Measurements from ENCODE around the gene SMIM27. TPM values are rescaled to one million over a fixed set of nuclear protein-coding genes. Genes with fewer than 3 reads are reported as not detected.

Gene SMIM27
- total and polyA plus RNA-seq, 9 of the 15 experiments (the other 6 are each of a cell fraction or from before 2014, with no cell fraction given) = 2.9 to 16.1 (median 7.9) TPM

DNA sequence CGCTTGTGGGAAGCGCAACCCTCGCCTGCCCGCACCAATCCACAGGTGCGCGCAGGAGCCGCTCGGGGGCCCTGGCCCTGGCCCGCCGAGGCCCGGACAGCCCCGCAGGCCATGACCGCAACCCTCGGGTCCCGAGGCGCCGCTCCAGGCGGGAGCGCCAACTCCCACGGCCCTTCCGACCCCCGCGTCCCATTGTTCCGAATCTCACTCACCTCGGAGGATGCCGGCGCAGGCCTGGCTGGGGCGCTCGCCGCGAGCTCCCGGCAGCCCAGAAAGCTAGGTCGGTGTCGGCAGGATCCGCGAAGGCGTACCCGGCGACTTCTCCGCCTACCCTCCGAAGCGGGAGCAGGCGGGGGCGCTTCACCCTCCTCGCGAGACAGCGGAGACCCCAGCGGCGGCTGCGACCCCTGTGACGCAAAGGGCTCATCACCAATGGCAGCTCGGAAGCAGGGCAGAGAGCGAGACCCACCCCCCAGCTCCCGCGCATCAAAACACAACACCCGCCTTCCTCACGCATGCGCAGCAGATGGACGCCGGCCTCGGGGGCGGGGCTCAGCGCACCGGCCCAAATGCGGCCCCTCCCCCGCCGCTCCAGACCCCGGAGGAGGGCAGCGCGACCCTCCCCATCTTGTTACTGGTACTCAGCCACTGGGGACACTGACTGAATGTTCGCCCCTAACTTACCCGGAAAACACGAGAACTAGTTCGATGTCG, 1.4 kb upstream of the SMIM27 start:
- H4K20me1 ChIP-seq (replicated peaks; ENCODE audit: control insufficient read depth, insufficient read depth, low read length) = peaks cover 8% of the 10 kb centered on the region; the same call in 1 of the 2 replicates
- DNase-seq (ENCODE audit: extremely low read depth in 1 of 4, low spot score in 3 of 4) (peak; percentile 86 to 93 (median 88)), FAIRE-seq (no peak), ATAC-seq (peak; percentile 78)
- ChIA-PET CTCF (ENCODE audit: low intra/inter-chr PET ratio) (no interaction called here), POLR2A (interaction anchor here (0.6 to 1.0 kb wide), 5 partner anchors 8 to 48 kb away, joined by 3 to 5 read pairs (median 3); no protein-coding TSS in a partner anchor)
- no peaks in the 10 kb centered on the region for H3K27me3 ChIP-seq (ENCODE audit: control insufficient read depth in 2 of 2, insufficient read depth in 2 of 2, low read length in 2 of 2)
- BruUV-seq (replicated peaks) = no TSS peak
- intact Hi-C loops (cut with micrococcal nuclease) (no loop called here), in situ Hi-C loops (cut with MboI) (loop anchor here (25.0 kb wide), 1 partner anchor 687 kb away; the partner anchor contains the start of gene SPINK4)
- peaks cover 13 to 14% of the 10 kb centered on the region in 2 experiments; a peak in 4 of 5 replicates for H3K4me1 ChIP-seq (replicated peaks in 1 of 2; ENCODE audit: control insufficient read depth in 2 of 2, insufficient read depth in 2 of 2, low read length in 2 of 2)
- H3K79me2 ChIP-seq (ENCODE audit: control insufficient read depth, insufficient read depth, low read length) = peaks cover 85% of the 10 kb centered on the region
- no peaks in the 10 kb centered on the region for H3K9me3 ChIP-seq (replicated peaks; ENCODE audit: control insufficient read depth, insufficient read depth, low read depth, low read length)
- H3K36me3 ChIP-seq (ENCODE audit: control insufficient read depth, insufficient read depth, low read length) = peaks cover 16% of the 10 kb centered on the region; the same call in 2 of the 3 replicates
- peak overlapping the region; percentile 96 for H3K4me2 ChIP-seq (ENCODE audit: insufficient read depth, low read length)
- peak overlapping the region; percentile 84 for H2AFZ ChIP-seq (ENCODE audit: low read depth, low read length)
- WGBS (ENCODE audit: insufficient coverage, low coverage, missing lambda C conversion rate) = under 1% methylated on average over 50 of the region's 75 CpGs
- peak overlapping the region; percentile 73 for H3K4me3 ChIP-seq
- peak overlapping the region; percentile 97 for H3K27ac ChIP-seq (ENCODE audit: extremely low read depth, low read depth, low read length)
- H3K9me1 ChIP-seq (ENCODE audit: control insufficient read depth, insufficient read depth, low read length) = no peaks in the 10 kb centered on the region
- H3K9ac ChIP-seq (ENCODE audit: insufficient read depth in 1 of 2, low read depth in 2 of 2, low read length in 2 of 2) = peak overlapping the region; percentile 86 to 95
- TF ChIP-seq RBM22 (IDR thresholded peaks at IDR 0.05; ENCODE audit: low read depth, low read length, poor library complexity, severe bottlenecking) (no peak), COPS2 (conservative IDR thresholded peaks at IDR 0.05) (no peak), DMBX1 (CRISPR knock-in tag; IDR thresholded peaks at IDR 0.05; ENCODE audit: borderline replicate concordance) (no peak), MTF1 (CRISPR knock-in tag; IDR thresholded peaks at IDR 0.05; ENCODE audit: borderline replicate concordance) (no peak), ZKSCAN8 (CRISPR knock-in tag; IDR thresholded peaks at IDR 0.05) (no peak), CHD2 (IDR thresholded peaks at IDR 0.05; ENCODE audit: low read depth, low read length) (peak; percentile 86), TRIM24 (IDR thresholded peaks at IDR 0.05) (no peak), NCOR1 (IDR thresholded peaks at IDR 0.05) (no peak), ILF3 (IDR thresholded peaks at IDR 0.05; ENCODE audit: borderline replicate concordance) (no peak), HDAC2 (IDR thresholded peaks at IDR 0.05) (no peak), ZNF644 (tag; IDR thresholded peaks at IDR 0.05; ENCODE audit: low read depth) (no peak), ZFP36 (IDR thresholded peaks at IDR 0.05; ENCODE audit: low read depth, low read length, partially characterized antibody) (no peak), TAF9B (IDR thresholded peaks at IDR 0.05; ENCODE audit: partially characterized antibody) (no peak)
- TF ChIP-seq, protein P1, sequence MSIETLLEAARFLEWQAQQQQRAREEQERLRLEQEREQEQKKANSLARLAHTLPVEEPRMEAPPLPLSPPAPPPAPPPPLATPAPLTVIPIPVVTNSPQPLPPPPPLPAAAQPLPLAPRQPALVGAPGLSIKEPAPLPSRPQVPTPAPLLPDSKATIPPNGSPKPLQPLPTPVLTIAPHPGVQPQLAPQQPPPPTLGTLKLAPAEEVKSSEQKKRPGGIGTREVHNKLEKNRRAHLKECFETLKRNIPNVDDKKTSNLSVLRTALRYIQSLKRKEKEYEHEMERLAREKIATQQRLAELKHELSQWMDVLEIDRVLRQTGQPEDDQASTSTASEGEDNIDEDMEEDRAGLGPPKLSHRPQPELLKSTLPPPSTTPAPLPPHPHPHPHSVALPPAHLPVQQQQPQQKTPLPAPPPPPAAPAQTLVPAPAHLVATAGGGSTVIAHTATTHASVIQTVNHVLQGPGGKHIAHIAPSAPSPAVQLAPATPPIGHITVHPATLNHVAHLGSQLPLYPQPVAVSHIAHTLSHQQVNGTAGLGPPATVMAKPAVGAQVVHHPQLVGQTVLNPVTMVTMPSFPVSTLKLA (conservative IDR thresholded peaks at IDR 0.05) = peak; percentile 40 to 52; a peak in 3 of 4 replicates
- TF ChIP-seq, protein P2, sequence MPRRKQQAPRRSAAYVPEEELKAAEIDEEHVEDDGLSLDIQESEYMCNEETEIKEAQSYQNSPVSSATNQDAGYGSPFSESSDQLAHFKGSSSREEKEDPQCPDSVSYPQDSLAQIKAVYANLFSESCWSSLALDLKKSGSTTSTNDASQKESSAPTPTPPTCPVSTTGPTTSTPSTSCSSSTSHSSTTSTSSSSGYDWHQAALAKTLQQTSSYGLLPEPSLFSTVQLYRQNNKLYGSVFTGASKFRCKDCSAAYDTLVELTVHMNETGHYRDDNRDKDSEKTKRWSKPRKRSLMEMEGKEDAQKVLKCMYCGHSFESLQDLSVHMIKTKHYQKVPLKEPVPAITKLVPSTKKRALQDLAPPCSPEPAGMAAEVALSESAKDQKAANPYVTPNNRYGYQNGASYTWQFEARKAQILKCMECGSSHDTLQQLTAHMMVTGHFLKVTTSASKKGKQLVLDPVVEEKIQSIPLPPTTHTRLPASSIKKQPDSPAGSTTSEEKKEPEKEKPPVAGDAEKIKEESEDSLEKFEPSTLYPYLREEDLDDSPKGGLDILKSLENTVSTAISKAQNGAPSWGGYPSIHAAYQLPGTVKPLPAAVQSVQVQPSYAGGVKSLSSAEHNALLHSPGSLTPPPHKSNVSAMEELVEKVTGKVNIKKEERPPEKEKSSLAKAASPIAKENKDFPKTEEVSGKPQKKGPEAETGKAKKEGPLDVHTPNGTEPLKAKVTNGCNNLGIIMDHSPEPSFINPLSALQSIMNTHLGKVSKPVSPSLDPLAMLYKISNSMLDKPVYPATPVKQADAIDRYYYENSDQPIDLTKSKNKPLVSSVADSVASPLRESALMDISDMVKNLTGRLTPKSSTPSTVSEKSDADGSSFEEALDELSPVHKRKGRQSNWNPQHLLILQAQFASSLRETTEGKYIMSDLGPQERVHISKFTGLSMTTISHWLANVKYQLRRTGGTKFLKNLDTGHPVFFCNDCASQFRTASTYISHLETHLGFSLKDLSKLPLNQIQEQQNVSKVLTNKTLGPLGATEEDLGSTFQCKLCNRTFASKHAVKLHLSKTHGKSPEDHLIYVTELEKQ (CRISPR knock-in tag; IDR thresholded peaks at IDR 0.05) = no peak
